ENCODE measurements around the gene OR51E1.

DNA sequence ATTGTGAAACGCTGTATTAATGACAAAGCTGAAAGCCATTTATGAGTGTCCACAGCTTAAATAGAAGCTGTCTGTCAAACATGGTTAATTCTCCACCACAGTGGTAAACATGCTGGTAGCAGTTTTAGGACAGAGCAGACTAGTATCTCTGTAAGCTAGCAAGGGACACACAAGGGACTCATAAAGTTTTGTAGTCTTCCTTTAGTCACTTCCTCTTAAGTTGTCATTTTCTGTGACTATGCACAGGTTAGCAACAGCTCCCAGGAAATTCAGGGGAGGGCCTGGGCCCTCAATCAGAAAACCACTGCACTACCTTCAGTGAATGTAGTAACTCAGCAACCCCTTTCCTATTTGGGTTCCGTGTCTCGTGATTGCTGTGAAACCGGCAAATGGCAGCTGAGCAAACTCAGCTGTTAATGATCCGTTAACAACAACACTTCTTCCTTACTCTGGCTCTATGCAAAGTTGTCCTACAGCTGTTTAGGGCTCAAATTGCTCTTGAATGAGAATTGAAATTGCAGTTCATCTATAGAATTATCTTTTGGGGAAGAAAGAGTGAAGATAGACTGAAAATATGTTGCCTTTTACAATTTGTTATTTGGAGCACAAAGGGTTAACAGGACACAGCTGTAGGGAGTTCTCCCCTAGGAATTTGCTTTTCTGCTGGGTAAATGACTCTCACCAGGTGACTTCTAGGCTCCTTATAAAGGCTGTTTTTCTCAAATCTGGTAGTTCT is 60.4 kb downstream of the OR51E1 start, which contains the start of gene MMP26:
- no peak for TF ChIP-seq SNAI2 (CRISPR knock-in tag; IDR thresholded peaks at IDR 0.05)
- TF ChIP-seq CSDC2 (CRISPR knock-in tag; IDR thresholded peaks at IDR 0.05) = no peak
- TF ChIP-seq PATZ1 (CRISPR knock-in tag; IDR thresholded peaks at IDR 0.05; ENCODE audit: borderline replicate concordance) = no peak
- TF ChIP-seq ARNTL (CRISPR knock-in tag; IDR thresholded peaks at IDR 0.05; ENCODE audit: borderline replicate concordance, low read depth) = no peak
- TF ChIP-seq BACH2 (CRISPR knock-in tag; IDR thresholded peaks at IDR 0.05; ENCODE audit: borderline replicate concordance) = no peak
- no peak for TF ChIP-seq PPARA (CRISPR knock-in tag; IDR thresholded peaks at IDR 0.05; ENCODE audit: borderline replicate concordance)
- no peak for TF ChIP-seq TOX (CRISPR knock-in tag; IDR thresholded peaks at IDR 0.05; ENCODE audit: borderline replicate concordance)
- TF ChIP-seq ZNF70 (CRISPR knock-in tag; IDR thresholded peaks at IDR 0.05) = no peak
- no peak for TF ChIP-seq ZFP30 (CRISPR knock-in tag; IDR thresholded peaks at IDR 0.05)

Measured in SK-N-SH treated with all-trans-retinoic acid at 6 μM for 48 hours (cell line).